Stimulated activated CD8-positive, alpha-beta memory T cell treated with anti-CD3 and anti-CD28 coated beads, Interleukin-2, amount 100 ng/mL, for 1 hour (primary cell): ENCODE results near the gene FOXP4.

Source experiments
- DNase-seq, 2 donors: peaks; one replicate each; pipeline ENCODE4 v3.0.0-alpha.2; 2020; ENCODE audit warnings: low read depth in 2 of 2

Gene FOXP4, protein sequence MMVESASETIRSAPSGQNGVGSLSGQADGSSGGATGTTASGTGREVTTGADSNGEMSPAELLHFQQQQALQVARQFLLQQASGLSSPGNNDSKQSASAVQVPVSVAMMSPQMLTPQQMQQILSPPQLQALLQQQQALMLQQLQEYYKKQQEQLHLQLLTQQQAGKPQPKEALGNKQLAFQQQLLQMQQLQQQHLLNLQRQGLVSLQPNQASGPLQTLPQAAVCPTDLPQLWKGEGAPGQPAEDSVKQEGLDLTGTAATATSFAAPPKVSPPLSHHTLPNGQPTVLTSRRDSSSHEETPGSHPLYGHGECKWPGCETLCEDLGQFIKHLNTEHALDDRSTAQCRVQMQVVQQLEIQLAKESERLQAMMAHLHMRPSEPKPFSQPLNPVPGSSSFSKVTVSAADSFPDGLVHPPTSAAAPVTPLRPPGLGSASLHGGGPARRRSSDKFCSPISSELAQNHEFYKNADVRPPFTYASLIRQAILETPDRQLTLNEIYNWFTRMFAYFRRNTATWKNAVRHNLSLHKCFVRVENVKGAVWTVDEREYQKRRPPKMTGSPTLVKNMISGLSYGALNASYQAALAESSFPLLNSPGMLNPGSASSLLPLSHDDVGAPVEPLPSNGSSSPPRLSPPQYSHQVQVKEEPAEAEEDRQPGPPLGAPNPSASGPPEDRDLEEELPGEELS

GRCh38 chr6:41545703-41546474 is at the start of gene FOXP4:
TSS of gene FOXP4 (plus strand) at chr6:41546381. CDS start at chr6:41565761, 19,380 bp downstream.
- peak; percentile 61 to 73 for DNase-seq

GRCh38 chr6:41497573-41497972 is 48.6 kb upstream of the FOXP4 start:
- no peak for DNase-seq

DNA sequence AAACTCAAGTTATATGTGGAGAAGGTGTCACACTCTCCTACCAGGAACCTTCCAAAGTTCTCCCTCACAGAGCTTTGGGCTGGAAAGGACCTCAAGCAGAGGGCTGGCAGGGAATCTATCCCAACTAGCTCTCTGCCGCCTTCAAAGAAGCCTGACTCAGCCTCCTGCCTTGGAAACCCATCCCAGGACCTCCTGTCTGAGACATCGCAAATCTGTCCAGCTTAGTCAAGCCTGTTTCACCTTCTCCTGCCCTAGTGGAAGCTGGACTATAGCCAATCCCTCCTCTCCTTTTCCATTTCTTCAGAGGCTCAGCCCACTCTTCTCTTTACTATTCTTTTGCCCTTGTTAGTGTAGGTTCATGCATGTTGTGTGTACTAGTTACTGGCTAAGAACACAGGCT is 48.2 kb upstream of the FOXP4 start:
- no peak for DNase-seq

DNA sequence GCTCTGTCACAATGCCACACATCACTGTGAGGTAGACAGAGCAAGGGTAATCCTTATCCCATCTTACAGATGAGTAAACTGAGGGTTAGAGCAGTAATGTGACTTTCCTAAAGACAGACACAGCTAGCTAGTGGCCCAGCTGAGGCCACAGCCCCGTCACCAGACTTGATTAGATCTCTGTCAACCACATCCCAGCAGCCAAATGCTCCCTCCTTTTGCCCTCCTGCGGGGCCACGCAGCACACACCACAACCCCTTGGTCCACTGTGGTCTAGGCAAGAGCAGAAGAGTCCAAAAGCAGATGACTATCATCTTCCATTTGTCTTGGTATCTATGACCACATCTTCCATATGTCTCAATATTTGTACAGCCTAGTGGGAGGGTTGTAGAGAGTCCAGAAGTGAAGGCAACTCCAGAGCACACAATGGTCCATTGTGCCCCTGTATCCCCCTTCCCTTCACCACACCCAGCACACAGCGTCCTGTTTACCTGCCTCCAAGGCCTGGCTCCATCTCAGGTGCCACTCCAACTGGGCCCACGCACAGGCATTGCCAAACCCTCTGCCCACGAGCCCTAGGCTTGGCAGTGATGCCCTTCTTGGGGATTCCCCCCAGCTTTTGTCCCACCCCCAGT is 47.1 kb upstream of the FOXP4 start:
- no peak for DNase-seq

DNA sequence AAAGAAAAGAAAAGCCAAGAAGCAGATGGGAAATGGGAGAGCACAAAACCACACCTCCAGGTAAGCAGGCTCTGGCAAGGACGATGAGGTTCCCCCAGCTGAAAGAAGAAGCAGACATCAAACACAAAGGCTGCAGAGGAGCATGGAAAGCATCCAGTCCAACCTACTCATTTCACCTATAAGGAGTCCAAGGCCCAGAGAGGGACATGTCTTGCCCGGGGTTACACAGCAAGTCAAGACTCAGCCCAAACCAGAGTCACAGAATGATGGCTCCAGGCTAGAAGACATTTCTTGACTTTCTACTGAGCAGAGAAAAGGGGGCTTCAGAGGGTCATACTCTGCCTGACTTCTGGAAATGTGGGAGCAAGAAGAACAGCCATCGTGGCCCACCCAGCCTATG is 45.6 kb upstream of the FOXP4 start:
- no peak for DNase-seq

DNA sequence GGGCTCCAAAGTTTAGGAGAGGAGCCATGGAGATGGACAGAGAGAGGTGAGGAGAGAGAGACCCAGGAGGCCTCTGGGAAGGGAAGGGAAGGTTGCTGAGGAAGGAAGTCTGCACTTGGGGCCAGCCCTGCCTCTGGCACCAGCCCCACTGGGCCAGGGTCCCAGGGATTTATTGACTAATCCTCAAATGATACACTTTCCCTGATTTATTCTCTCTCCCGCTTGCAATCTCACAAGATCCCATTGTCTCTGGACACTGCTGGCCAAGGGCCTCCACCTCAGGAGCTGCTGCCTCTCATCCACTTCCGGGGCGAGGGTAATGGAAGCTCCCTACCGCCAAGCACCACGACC is 43.6 kb upstream of the FOXP4 start:
- no peak for DNase-seq

DNA sequence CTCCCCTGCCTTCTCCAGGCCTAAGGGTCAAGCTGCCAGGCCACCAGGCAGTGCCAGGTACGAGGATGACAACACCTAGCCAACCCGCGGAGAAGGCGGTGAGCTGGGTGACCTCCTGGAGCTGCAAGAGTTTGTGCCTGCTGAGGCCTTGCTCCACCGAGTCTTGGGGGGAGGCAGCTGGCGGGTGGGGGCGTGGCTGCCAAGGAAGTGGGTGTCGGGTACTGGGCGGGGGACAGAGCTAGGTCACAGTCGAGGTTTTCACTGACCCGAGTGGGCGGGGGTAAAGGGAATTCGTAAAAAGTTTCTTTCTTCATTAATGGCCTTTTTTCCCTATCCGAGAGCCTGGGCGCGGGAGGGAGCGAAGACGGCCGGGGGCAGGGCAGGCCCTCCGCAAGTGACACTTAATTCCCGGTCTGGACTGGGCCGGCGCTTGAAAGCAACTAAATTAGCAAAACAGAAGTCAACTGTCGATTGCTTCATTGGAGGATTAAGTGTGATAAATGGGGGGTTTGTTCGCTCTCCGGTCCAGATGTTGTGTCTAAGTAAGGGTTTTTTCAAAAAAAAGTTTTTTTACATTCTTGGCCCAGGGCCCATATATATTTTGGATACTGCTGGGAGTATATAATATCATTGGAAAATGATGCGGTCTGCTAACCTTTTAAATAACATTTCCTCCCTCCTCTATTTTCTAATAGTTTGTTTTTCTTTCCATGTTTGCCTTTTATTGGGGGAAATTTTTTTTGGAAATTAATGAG is 43.1 kb upstream of the FOXP4 start:
- no peak for DNase-seq

DNA sequence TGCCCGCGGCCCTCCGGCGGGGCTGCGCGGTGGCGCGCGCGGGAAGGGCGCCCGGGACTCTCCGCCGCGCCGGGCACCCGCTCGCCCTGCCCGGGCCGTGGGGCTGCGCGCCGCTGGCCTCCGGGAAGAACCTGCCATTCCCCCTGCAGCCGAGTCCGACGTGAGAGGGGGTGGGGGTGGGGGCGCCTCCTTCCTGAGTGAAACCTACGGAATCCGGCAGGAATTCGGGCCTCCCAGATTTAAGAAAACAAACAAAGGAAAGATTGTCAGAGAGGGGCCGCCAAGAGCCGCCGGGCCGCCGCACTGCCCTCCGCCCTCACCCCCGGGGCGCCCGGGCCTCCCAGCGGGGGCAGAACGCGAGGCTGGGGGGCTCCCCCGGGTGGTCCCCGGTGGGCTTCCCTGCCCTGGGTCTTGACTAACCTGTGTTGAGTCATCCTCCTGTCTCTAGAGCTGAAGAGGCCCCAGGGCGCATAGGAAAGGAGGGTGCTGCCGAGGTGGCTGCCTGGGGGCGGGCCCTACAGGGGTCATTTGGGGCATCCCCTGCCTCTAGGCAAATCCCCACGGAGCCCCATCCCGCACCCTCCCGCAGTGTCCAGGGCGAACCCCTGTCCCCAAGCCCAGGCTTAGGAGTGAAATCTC is 42.2 kb upstream of the FOXP4 start:
- no peak for DNase-seq

- DNase-seq = no peak
Observed at GRCh38 chr6:41504466-41505121, 41.6 kb upstream of the FOXP4 start.

GRCh38 chr6:41505122-41506049 is 40.8 kb upstream of the FOXP4 start:
- no peak for DNase-seq

DNA sequence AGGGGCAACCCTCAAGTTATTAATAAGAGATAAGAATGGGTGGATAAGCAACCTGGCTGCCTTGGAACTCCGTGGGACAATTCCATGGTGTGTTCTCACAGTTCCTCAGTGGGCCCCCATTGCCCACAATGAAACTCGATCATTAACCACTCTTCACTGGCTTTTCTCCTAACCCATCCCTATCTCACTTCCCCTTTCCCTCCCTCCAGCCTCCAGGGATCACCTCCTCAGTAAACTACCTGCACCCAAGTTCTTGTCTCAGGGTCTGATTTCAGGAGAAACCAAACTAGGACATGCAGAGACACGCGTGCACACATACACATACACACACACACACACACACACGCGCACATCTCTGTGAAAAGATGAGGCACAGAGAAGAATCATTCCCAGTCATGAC is 37.7 kb upstream of the FOXP4 start:
- no peak for DNase-seq

DNA sequence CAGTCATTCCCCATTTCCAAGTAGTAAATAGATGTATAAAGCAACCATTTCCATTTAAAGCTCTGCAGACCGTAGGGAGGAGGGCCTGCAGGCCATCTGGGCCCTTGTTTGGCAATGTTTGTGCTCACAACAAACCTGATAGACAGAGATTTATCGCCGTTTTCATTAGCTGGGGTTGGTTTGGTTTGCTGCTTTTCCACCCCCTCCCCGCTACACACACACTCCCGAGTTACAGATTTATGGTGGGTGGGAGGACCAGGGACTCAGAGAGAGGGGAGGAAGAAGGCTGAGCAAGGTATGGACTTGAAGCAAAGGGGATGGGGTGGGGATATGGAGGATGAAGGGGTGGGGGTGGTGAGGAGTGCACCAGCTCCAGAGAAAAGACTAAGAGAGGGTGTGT is 36.6 kb upstream of the FOXP4 start:
- no peak for DNase-seq

DNA sequence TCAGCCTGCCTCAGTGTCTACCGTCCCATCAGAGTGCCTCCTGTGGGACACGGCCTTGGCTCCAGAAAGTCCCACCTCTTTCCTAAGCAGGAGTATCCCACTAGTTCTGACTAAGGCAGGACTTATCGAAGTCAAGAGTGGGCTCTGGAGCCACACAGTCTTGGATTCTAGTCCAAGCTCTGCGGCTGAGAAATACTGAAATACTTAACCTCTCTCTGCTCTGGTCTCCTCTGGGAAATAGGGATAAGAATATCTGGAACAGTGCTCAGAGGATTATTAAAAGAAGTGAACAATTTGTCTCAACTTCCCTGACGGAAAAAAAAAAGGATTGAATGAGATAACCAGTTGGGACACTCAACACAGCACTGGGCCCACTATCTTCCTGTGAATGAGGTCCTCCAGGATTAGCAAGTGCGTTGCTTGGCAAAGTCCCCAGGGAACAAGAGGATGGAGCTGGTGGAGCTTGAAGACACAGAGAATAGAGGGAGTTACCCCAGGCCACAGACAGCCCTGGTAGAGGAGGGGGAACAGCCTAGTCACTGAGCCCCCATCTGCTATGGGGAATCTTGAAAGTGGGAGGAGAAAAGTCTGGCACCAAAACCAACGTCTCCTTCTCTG is 34.6 kb upstream of the FOXP4 start:
- no peak for DNase-seq

GRCh38 chr6:41512146-41512701 is 34.0 kb upstream of the FOXP4 start:
- no peak for DNase-seq

DNA sequence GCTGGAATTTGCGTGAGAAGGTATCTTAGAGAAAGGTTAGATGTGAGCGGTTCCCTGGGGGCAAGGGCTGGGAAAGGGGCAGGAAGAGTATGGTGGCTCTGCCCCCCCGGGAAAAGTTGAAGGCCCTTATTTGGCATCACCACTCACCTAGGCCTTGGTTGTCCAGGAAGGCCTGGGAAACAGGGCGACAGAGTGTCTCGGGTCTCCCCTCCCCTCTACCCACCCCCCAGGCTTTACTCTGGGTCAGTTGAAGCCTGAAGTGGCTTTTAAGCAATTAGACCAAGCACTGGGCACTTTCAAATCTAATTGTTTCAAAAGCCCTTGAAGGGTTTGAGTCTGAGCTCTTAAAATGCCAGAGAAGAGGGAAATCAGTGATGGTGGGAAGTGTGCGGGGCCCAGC is 30.2 kb upstream of the FOXP4 start:
- no peak for DNase-seq

DNA sequence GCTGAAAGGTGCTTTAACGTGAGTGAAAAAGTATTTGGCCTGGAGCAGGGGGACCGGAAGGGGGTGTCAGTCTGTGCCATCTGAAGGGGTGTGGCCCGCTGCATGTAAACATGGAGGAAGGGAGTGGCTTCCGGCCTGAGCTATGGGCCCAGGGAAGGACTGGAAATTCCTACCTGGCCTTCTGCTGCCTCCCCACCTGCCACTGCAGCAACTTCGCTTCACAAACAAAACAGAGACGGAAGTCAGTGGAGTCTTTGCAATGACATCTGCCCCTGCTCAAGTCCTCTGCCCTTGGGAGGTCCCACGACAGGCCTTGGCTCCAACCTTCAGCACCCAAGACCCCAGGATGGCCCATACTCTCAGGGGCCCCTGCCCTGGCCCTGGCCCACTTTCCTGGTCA is 28.1 kb upstream of the FOXP4 start:
- no peak for DNase-seq

GRCh38 chr6:41519305-41519744 is 26.9 kb upstream of the FOXP4 start:
- no peak for DNase-seq
